ENCODE data around the gene FLII. TPM values are rescaled to one million over a fixed set of nuclear protein-coding genes. Genes with fewer than 3 reads are reported as not detected.

FLII gene
- total RNA-seq, 2 donors from 2014 or later = 232 to 306 TPM

DNA sequence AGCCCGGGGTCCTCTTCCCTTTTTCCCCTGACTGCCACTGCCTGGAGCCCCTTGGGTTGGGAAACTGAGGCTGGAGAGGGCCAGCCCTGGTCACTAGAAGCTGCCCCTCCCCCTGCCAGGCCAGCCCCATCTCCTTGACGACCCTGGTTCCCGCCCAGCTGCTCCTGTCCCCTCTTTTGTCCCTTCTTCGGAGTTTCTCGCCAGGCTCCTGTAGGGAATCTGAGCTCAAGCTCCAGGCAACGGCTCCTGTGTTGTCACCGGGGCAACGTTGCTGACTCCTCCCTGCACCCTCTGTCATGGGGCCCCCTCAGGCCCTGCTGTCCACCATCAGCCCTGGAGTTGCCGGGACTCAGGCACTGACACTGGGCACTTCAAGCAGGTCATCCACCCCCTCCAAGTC, 27.4 kb downstream of the FLII start:
- no peak for TF ChIP-seq CTCF (IDR thresholded peaks at IDR 0.05)

GRCh38 chr17:18230288-18231141, 28.0 kb downstream of the FLII start:
- no peak for DNase-seq (ENCODE audit: low spot score)
- peaks cover 10% of the 10 kb centered on the region for H3K36me3 ChIP-seq

More for the DNA sequence above, 27.4 kb downstream of the FLII start:
- Histone ChIP-seq H3K27me3 (no peaks in the 10 kb centered on the region), H3K9me3 (no peaks in the 10 kb centered on the region), H3K27ac (no peak overlapping the region), H3K4me3 (no peak overlapping the region), H3K4me1 (peaks cover 0 to 17% of the 10 kb centered on the region in 2 donors), H3K36me3 (peaks cover 10% of the 10 kb centered on the region)
- no peak for DNase-seq (ENCODE audit: low spot score)

DNA sequence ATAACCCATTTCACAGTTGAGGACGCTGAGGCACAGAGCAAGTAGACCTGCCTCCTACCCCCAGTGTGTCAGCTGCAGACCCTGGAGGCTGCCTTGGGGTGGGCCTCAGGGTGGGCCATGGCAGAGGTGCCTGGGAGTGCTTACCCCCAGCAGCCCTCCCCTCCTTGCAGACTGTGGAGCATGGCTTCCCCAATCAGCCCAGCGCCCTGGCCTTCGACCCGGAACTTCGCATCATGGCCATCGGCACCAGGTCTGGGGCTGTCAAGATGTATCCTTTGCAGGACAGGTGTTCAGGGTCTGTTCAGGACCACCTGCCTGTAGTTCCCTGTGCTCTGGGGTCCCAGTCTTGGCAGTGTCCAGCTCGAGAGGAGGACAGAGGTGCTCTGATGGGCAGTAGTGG, 28.8 kb downstream of the FLII start:
- Histone ChIP-seq H3K4me1 (peaks cover 0 to 14% of the 10 kb centered on the region in 2 donors), H3K4me3 (no peak overlapping the region), H3K9me3 (no peaks in the 10 kb centered on the region), H3K27me3 (no peaks in the 10 kb centered on the region), H3K27ac (no peak overlapping the region), H3K36me3 (peaks cover 10% of the 10 kb centered on the region)
- TF ChIP-seq CTCF (IDR thresholded peaks at IDR 0.05) = no peak
- DNase-seq (ENCODE audit: low spot score) = no peak

More at GRCh38 chr17:18230288-18231141, 28.0 kb downstream of the FLII start:
- H3K9me3 ChIP-seq = no peaks in the 10 kb centered on the region
- no peaks in the 10 kb centered on the region for H3K27me3 ChIP-seq
- no peak overlapping the region for H3K4me3 ChIP-seq
- no peak overlapping the region for H3K27ac ChIP-seq
- TF ChIP-seq CTCF (IDR thresholded peaks at IDR 0.05) = no peak
- H3K4me1 ChIP-seq = peaks cover 0 to 12% of the 10 kb centered on the region in 2 donors

DNA sequence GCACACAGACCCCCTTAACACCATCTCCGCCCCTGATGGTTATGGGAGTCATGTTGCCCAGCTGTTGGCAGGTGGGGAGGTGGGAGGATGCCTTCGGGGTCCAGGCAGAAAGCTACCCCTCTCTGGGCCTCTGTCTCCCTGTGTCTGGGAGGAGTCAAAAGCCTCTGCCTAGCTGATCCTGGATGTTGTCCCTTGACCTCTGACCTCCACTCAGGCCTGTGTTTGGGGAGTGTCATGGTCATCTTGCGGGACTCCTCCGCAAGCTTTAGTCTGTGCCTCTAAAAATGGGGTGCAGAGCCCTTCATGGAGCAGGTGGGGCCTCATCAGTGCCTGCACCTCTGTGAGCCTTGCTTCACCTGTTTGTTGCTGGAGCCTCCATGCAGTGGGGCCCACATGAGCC, 29.3 kb downstream of the FLII start:
- Histone ChIP-seq H3K4me1 (peaks cover 0 to 19% of the 10 kb centered on the region in 2 donors), H3K9me3 (no peaks in the 10 kb centered on the region), H3K36me3 (peaks cover 7% of the 10 kb centered on the region), H3K27ac (no peak overlapping the region), H3K4me3 (no peak overlapping the region), H3K27me3 (no peaks in the 10 kb centered on the region)
- no peak for TF ChIP-seq CTCF (IDR thresholded peaks at IDR 0.05)
- no peak for DNase-seq (ENCODE audit: low spot score)

- H3K4me1 ChIP-seq = peaks cover 0 to 22% of the 10 kb centered on the region in 2 donors
- DNase-seq (ENCODE audit: low spot score) = no peak
- TF ChIP-seq CTCF (IDR thresholded peaks at IDR 0.05) = no peak
Observed at GRCh38 chr17:18228176-18228682, 30.3 kb downstream of the FLII start.

More at GRCh38 chr17:18228176-18228682, 30.3 kb downstream of the FLII start:
- H3K27me3 ChIP-seq = no peaks in the 10 kb centered on the region
- H3K4me3 ChIP-seq = no peak overlapping the region
- H3K9me3 ChIP-seq = no peaks in the 10 kb centered on the region
- H3K36me3 ChIP-seq = no peaks in the 10 kb centered on the region
- no peak overlapping the region for H3K27ac ChIP-seq
